Thoracic aorta (tissue), 2 donors: Measurements from ENCODE around the gene TRIP4. TPM values are rescaled to one million over a fixed set of nuclear protein-coding genes. Genes with fewer than 3 reads are reported as not detected.
A peak's percentile ranks its signal among the peaks of the same experiment; 100 is the strongest.

Experiments
- ATAC-seq: fragments of 150-250 bp; one replicate; pipeline ENCODE4 v1.8.0; 2017; ENCODE audit warnings: low read depth; ENCODE audit not compliant: insufficient number of reproducible peaks, low FRiP score
- DNase-seq: peaks from one replicate; pipeline ENCODE4 v3.0.0-alpha.2; 2020; ENCODE audit warnings: low spot score
- H3K27ac ChIP-seq, 2 donors: fragments of 200-600 bp; sonication (generic); 1 replicate in 1 of 2; 2 replicates in 1 of 2; pipeline ENCODE4 v1.5.1; 2016; ENCODE audit warnings: mild to moderate bottlenecking in 2 of 2, moderate library complexity in 2 of 2
- H3K27me3 ChIP-seq: fragments of 200-600 bp; sonication (generic); replicated peaks from 2 replicates; pipeline ENCODE4 v1.6.0; 2016; ENCODE audit warnings: mild to moderate bottlenecking; ENCODE audit not compliant: insufficient read depth
- H3K36me3 ChIP-seq: fragments of 200-600 bp; sonication (generic); one replicate; pipeline ENCODE4 v1.5.1; 2016
- H3K4me1 ChIP-seq, 2 donors: fragments of 200-600 bp; sonication (generic); 1 replicate in 1 of 2; 2 replicates in 1 of 2; pipeline versions ENCODE4 v1.5.1 to v1.6.0; 2016; ENCODE audit warnings: low read depth in 2 of 2, mild to moderate bottlenecking in 1 of 2; ENCODE audit not compliant: control insufficient read depth in 1 of 2
- H3K4me3 ChIP-seq: fragments of 200-600 bp; sonication (generic); 2 replicates; pipeline ENCODE4 v1.5.1; 2016; ENCODE audit warnings: mild to moderate bottlenecking
- H3K9me3 ChIP-seq: fragments of 200-600 bp; sonication (generic); 2 replicates; pipeline ENCODE4 v1.5.1; 2016
- CTCF ChIP-seq: fragments of 200-600 bp; sonication (generic); IDR thresholded peaks from one replicate; pipeline ENCODE4 v1.5.1; 2019; ENCODE audit warnings: antibody characterized with exemption
- total RNA-seq, 2 donors: library from RNA; depleted of rRNA; stranded (reverse); fragments of >200 nt; gene quantifications; one replicate each; pipeline versions ENCODE4 v1.1.0 to v1.2.3, GENCODE V29; 2016

Gene TRIP4
- total RNA-seq, 2 donors from 2014 or later: 11.5 to 29.9 TPM

GRCh38 chr15:64354688-64355344 is 32.8 kb upstream of the TRIP4 start:
- H3K4me1 ChIP-seq: peaks cover 7 to 15% of the 10 kb centered on the region in 2 donors
- TF ChIP-seq CTCF: no peak
- no peak for DNase-seq
- no peak for ATAC-seq
- H3K36me3 ChIP-seq: no peaks in the 10 kb centered on the region
- H3K4me3 ChIP-seq: peak overlapping the region; percentile 98
- no peaks in the 10 kb centered on the region for H3K27me3 ChIP-seq
- peak overlapping the region in 1 of 2 donors; percentile 53 for H3K27ac ChIP-seq
- no peaks in the 10 kb centered on the region for H3K9me3 ChIP-seq

DNA sequence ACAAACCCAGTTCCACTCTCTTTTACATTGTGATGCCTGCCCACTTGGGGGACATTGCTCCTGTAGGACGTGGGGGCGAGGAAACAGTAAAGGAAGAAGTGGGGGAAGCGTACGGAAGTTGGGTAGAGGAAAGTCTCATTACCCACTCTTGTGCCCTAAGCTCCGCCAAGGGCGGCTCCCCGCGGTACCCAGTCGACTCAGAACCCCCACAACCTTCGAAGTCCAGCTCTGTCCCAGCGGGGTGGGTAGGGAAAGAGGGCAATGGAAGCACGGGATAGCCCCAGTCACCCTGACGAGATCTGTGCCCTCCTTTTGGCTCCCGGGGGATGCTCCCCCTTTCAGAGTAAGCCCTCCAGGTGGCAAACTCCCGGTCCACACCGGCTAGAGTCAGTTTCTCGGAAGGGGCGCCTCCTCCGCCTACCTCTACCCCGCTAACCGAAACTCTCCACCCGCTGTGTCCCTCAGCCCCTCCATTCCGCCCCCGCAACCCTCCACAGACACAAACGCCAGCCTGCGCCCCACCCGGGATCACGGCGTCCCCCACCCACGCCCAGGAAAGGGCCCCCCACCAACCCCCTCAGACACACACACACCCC is 32.2 kb upstream of the TRIP4 start:
- H3K27ac ChIP-seq: peak overlapping the region; percentile 53 to 69
- DNase-seq (no peak), ATAC-seq (no peak)
- no peak for TF ChIP-seq CTCF
- peaks cover 7 to 15% of the 10 kb centered on the region in 2 donors for H3K4me1 ChIP-seq
- no peaks in the 10 kb centered on the region for H3K9me3 ChIP-seq
- H3K27me3 ChIP-seq: no peaks in the 10 kb centered on the region
- H3K4me3 ChIP-seq: peak overlapping the region; percentile 98
- H3K36me3 ChIP-seq: no peaks in the 10 kb centered on the region

GRCh38 chr15:64355944-64356709 is 31.5 kb upstream of the TRIP4 start, which contains the start of gene CSNK1G1:
CSNK1G1 (minus strand) TSS chr15:64356173; CDS start chr15:64300499, 55,674 bp downstream.
- peak; percentile 11 for TF ChIP-seq CTCF
- Histone ChIP-seq H3K36me3 (no peaks in the 10 kb centered on the region), H3K27ac (peak within 1 kb of the TSS; percentile 53 to 69), H3K27me3 (no peaks in the 10 kb centered on the region), H3K9me3 (no peaks in the 10 kb centered on the region), H3K4me3 (peak within 1 kb of the TSS; percentile 98), H3K4me1 (peaks cover 7 to 15% of the 10 kb centered on the region in 2 donors)
- peak; percentile 89 for DNase-seq
- ATAC-seq: peak; percentile 87

GRCh38 chr15:64356710-64357040 is 31.0 kb upstream of the TRIP4 start:
- Histone ChIP-seq H3K4me3 (peak overlapping the region; percentile 98), H3K27me3 (no peaks in the 10 kb centered on the region), H3K27ac (peak overlapping the region in 1 of 2 donors; percentile 33), H3K4me1 (peaks cover 7 to 15% of the 10 kb centered on the region in 2 donors), H3K9me3 (no peaks in the 10 kb centered on the region), H3K36me3 (no peaks in the 10 kb centered on the region)
- ATAC-seq (no peak), DNase-seq (no peak)
- TF ChIP-seq CTCF: no peak

DNA sequence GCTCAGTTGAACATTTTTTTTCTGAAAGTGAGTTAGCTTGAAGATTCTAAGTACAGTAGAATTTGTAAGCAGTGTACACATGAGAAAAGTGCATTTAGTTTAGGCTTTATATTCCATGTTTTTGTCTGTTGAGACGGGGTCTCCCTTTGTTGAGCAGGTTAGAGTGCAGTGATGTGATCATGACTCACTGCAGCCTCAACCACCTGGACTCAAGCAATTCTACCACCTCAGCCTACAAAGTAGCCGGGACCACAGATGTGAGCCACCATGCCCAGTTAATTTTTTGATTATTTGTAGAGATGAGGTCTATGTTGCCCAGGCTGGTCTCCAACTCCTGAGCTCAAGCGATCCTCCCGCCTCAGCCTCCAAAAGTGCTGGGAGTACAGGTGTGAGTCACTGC is 26.4 kb upstream of the TRIP4 start:
- Histone ChIP-seq H3K36me3 (no peaks in the 10 kb centered on the region), H3K27ac (no peak overlapping the region), H3K9me3 (no peaks in the 10 kb centered on the region), H3K27me3 (no peaks in the 10 kb centered on the region), H3K4me3 (no peak overlapping the region), H3K4me1 (peaks cover 0 to 6% of the 10 kb centered on the region in 2 donors)
- DNase-seq (no peak), ATAC-seq (no peak)
- no peak for TF ChIP-seq CTCF
